GM19395 (cell line): Measurements from ENCODE around the gene E2F8.

Source experiments
- ATAC-seq: cut with Tn5 transposase; IDR thresholded peaks from one replicate; pipeline ENCODE4 v1.9.1; 2021; ENCODE audit warnings: mild to moderate bottlenecking, moderate library complexity; ENCODE audit not compliant: unreplicated experiment

Gene E2F8

DNA sequence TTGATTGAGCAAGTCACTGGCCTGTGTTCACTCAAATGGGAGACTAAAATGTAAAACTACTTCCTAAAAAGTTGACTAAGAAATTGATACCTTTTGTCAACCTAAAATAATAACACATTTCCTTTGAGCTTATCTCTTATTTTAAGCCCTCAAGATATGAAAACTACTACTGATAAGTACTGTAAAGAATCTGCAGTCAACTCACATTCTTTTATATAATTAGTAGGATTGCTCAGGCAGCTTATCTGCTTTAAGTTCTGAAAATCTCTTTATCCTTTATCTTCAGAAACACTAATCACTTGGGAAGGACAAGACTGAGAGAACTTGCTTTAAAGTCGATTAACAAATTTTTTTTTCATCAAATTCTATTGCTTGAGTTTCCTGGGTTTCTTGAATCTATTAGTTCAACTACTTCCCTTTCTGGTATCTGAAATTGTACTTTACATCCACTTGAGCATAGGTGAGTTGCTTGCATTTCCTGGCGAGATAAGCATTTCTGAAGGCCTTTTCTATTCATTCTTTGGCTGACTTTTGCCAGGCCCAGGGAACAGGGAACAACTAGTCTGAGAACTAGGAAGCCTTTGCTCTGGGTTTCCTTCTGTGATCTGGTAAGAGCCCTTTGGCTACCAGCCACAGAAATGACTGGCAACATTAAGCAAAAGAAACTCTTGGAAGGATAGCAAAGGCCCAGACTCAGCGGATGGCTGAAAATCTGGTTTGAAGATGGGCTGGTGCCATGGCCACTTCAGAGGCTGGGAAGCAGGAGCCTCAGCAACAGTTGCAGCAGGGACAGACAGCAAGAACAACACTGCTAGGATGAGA lies 19.6 kb downstream of the E2F8 start:
- no peak for ATAC-seq

- no peak for ATAC-seq
Observed at GRCh38 chr11:19218786-19219460, 21.8 kb downstream of the E2F8 start.

DNA sequence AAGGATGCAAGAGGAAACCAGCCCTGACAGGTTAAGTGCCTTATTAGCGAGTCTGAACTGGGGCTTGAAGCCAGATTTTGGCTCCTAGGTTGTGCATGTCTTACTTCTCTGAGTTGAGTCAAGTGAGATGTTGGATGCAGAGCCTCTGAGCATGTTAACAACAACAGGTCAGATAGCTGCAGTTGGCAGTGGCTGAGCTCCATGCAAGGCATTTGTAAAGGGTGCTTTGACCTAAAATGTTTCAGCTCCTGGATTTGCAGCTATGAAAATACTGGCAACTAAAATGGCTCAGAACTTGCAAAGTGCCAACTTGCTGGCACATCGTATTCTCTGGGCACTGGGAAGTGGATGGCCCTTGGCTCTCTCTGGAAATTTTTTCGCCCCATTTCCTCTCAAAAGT lies 22.5 kb downstream of the E2F8 start:
- ATAC-seq = no peak

- no peak for ATAC-seq
Observed at GRCh38 chr11:19216709-19217374, 23.9 kb downstream of the E2F8 start.

GRCh38 chr11:19216021-19216420 lies 24.7 kb downstream of the E2F8 start:
- no peak for ATAC-seq

DNA sequence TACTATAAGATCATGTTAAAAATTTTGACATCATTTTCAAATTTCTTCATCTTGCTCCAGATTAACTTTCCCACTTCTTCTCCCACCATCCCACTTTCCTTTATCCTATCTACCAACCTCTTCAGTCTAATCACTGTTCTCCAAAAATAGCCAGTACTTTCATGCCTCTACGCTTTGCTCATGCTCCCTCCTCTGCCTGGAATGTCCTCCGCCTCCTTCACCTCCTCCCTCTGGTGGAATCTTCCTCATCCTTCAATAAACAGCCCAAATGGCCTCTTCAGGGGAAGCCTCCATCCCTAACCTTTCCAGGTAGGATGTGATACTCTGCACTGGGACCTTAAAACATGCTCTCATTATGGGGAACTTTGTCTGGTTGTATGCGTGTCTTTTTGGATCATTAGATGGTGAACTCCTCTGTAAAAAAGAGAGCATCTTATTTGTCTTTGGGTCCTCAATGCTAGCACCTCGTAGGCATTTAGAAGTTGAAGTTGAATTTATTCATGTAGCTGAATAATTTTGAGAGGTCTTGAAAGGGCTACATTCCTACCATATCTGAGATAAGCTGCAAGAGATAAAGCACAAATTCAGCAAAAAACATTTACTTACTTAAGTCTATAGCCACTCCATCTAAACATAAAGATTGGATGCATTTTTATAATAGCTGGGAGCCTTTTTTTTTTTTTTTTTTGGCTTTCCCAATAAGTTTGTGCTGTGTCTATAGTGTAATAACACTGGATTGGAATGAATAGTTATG lies 31.0 kb downstream of the E2F8 start:
- no peak for ATAC-seq

DNA sequence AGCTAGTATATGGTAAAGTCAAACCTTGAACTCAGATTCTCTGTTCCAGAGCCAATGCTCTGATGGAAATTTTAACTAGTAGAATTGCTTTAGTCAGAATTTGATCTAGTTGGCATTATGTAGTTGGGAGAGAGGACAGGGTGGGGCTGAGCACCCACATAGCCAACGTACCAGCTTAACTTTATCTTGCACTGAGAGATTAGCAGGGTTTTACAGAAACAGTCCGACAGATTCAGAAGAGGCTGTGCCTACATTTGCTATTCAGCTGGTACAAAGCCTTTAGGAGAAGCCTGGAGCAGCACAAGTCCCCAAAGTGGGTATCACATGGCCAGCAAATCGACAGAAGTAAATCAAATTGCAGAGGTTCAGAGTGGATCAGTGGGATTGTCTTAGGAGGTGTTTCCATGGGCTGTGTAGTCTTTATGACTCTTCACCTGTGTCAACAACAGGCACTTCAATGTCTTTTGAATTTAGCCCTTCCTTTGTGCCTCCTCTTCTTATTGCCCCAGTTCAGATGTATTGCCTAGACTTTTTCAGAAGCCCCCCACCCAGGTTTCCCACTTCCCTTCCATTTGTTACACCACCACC lies 31.7 kb downstream of the E2F8 start:
- no peak for ATAC-seq

- ATAC-seq = no peak
Observed at GRCh38 chr11:19208181-19208580, 32.6 kb downstream of the E2F8 start.

DNA sequence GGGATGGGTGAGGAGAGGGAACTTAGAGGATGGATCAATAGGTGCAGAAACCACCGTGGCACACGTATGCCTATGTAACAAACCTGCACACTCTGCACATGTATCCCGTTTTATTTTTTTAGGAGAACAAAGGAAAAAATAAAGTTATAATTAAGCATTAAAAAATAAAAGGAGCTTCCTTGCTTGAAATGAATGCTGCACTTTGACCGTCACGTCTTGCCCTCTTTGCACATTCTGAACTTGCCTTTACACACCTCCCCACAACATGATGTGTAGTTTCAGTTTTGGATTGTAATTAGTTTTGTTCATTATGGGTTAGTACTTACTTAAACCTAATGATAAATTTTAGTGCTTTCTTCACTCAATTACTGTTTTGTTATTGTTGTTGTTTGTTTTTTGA lies 35.9 kb downstream of the E2F8 start:
- no peak for ATAC-seq

DNA sequence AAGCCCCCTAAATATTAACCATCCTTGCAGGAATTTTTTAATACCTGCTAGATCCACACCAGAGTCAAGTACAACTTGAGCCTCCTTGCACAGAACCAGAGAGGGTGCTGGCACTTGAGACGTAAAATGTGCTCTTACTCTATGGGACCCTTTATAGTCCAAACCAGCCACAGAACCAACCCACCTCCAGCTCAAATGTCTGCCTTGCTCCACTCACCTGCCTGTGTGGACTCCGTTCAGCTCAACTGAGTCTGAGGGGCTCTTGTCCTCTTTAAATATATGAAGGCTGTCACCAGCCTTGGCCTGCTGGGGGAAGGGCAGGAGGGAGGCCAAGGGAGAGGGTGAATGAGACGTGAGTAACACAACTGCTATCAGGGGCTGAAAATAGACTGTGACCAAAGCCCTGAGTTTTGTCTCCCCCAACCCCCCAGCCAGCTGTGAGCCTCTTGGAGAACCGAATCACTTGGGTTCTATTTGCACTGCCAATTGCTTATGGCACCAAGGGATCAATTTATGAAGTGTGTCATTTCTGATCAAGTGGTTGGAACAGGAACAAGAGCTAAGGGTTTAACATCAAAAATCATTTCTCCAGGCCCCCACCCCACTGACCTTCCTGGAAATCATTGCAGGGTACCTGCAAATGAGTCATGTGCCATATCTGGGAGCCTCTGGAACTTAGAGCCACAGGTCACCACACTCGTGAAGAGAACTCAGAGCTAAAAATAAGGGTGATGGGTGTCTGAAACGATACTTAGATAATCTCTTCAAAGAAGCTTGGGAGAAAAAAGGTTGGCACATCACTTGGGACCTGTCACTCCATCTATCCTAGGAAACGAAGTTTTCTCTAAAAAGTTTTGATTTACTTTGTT lies 38.8 kb downstream of the E2F8 start, which contains the start of gene CSRP3:
Gene CSRP3 (minus strand): TSS at position 247 of the 869 bp plus-strand sequence. CDS start 9,535 bp downstream, outside the sequence.
- ATAC-seq = no peak

DNA sequence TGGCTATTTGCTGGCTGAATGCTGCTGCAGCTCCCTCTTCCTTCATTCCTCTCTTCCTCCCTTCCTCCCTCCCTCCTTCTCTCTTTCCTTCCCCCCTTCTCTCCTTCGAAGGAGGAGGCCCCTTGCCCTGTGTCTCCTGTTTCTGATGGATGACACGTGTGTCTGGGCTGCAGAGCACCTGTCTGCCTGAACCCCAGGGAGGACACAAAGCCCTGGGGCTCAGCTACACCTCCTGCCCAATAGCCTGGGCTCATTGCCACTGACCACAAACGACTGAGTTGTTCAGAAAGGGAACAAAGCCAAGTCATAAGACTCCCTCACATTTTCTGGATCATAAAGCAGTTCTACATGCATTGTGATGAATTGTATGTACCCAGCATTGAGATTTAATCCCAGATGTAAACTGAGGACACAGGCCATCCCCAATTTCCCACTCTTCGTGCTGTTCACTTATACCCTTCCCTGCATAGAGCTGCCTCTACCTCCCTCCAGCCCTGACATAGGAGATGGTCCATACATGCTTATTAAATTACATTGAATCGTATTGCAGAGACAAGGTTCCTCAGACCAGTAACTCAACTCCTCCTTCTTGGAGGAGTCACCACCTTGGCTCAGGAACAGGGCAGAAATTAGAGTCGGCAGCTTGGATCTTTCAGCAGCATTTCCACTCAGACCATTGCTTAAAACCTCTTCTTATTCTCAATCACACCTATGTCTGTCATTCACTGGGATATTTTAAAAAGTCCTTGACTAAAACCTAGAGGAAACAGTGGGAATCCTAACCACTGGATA lies 40.1 kb downstream of the E2F8 start:
- ATAC-seq = no peak

DNA sequence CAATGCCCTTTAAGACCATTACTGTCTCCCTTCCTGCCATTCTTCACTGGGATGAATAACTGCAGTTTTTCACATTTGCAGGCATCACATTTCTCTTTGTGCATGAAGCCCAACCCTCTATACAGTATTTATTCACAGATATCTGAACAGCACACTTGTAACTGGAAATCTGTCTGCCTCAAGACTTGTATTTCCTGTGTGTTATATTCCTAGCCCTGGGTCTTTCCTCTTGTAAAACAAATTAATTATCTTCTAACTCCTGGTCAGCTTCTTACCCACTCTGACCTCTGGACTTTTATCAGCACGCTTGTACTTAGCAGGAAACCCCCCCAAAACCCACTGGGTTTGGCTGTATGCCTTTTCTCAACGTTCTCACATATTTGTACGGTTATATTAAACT lies 41.0 kb downstream of the E2F8 start:
- no peak for ATAC-seq

- no peak for ATAC-seq
Observed at GRCh38 chr11:19199048-19199447, 41.7 kb downstream of the E2F8 start.

DNA sequence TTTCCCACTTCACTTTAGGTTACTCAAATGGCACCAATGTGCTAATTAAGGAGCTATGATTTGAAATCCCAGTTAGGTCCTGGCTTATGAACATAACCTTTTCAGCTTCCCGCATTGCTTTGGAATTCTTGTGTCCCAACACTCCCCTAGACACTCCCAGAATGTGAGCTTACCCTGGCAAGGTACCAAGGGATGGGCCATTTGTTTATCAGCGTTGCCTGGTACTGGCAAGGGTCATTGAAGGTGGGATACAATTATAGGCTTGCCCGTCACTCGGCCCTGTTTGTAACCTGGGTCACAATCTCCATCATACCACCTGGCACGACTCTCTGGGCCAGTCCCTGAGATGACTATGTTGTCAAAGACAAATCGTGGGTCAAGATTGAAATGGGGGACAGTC lies 44.3 kb downstream of the E2F8 start:
- ATAC-seq = no peak

- ATAC-seq = no peak
Observed at GRCh38 chr11:19194620-19195308, 46.0 kb downstream of the E2F8 start.

GRCh38 chr11:19193916-19194315 lies 46.8 kb downstream of the E2F8 start:
- ATAC-seq = no peak

- ATAC-seq = no peak
Observed at GRCh38 chr11:19191530-19192169, 49.1 kb downstream of the E2F8 start.

DNA sequence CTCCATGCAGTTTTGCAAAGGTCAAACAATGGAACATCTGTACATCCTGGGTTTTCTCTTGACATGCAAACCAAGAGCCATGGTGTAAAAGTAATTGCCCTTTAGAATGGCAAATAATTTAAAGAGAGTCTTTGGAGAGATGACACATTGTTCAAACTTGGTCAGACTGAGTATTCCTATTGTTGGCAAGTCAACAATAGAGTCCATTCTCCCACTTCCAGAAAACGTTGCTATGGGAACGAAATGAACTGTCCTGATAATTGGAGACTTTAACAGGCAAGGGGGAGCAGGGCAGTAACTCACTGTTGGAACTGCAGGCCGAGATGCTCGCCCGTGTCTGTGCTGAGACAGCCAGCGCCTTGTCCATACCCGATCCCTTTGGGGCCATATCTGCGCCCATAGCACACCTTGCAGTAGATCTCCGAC lies 52.9 kb downstream of the E2F8 start:
- no peak for ATAC-seq
